Endothelial cell of umbilical vein (primary cell): Measurements from ENCODE around the gene PRAMEF13. TPM values are rescaled to one million over a fixed set of nuclear protein-coding genes. Genes with fewer than 3 reads are reported as not detected.
"Not testable (repeated sequence)": the region's sequence is repeated elsewhere in the genome, so short reads cannot be mapped to it uniquely, and the experiment has no call there.

Experiments used
- BruUV-seq: library from RNA; stranded (reverse); fragments of 400-500 nt; replicated peaks from 2 replicates; lab custom pipeline; 2021; lab: Mats Ljungman, UMichigan
- CTCF ChIA-PET: fragments of 300-600, 350-600 bp; sonication (Branson Sonifier 250); formaldehyde crosslinking; loops from one replicate; lab custom pipeline; 2021; ENCODE audit warnings: antibody characterized with exemption, inconsistent platforms; lab: Charles Lee
- POLR2A ChIA-PET: fragments of 300-600, 350-600 bp; sonication (Branson Sonifier 250); formaldehyde crosslinking; loops from one replicate; lab custom pipeline; 2021; ENCODE audit warnings: antibody characterized with exemption, inconsistent platforms; lab: Charles Lee
- DNase-seq: peaks from one replicate; pipeline ENCODE4 v3.0.0-alpha.2; 2011; ENCODE audit warnings: low read depth, low spot score
- FAIRE-seq: peaks from 2 replicates; lab custom pipeline; 2011; peaks lifted over from hg19 to GRCh38; lab: Jason Lieb, UNC
- H2AFZ ChIP-seq: 2 replicates; pipeline ENCODE4 v1.6.0; 2012; ENCODE audit warnings: low read depth, low read length, control low read depth, inconsistent platforms
- H3K27ac ChIP-seq: 2 replicates; pipeline ENCODE4 v1.5.1; 2011; ENCODE audit warnings: low read depth, mild to moderate bottlenecking, control low read depth, low read length, moderate library complexity; ENCODE audit not compliant: insufficient read depth
- H3K27me3 ChIP-seq, 2 experiments: 2 replicates each; pipeline versions ENCODE4 v1.6.0 to v1.6.1; 2011; ENCODE audit warnings: low read length in 2 of 2, mixed read lengths in 1 of 2; ENCODE audit not compliant: control insufficient read depth in 2 of 2, insufficient read depth in 2 of 2
- H3K36me3 ChIP-seq, 2 experiments: 2 replicates in 1 of 2; 3 replicates in 1 of 2; pipeline ENCODE4 v1.5.1; 2011; ENCODE audit warnings: low read length in 2 of 2, mild to moderate bottlenecking in 1 of 2, moderate library complexity in 1 of 2; ENCODE audit not compliant: control insufficient read depth in 2 of 2, insufficient read depth in 2 of 2; ENCODE audit errors: extremely low read depth in 1 of 2
- H3K4me1 ChIP-seq: 3 replicates; pipeline ENCODE4 v1.5.1; 2011; ENCODE audit warnings: mild to moderate bottlenecking, low read length; ENCODE audit not compliant: control insufficient read depth, insufficient read depth; ENCODE audit errors: extremely low read depth
- H3K4me2 ChIP-seq: 2 replicates; pipeline ENCODE4 v1.6.1; 2011; ENCODE audit warnings: low read length, control low read depth, mixed read lengths; ENCODE audit not compliant: insufficient read depth
- H3K4me3 ChIP-seq, 3 experiments: fragments of 200-600 bp in 1 of 3; sonication (generic), shearing (Covaris generic) in 1 of 3; replicated peaks in 1 of 3; 2 replicates each; pipeline ENCODE4 v1.5.1; 2011 to 2016; ENCODE audit warnings: control low read depth in 3 of 3, low read length in 3 of 3, mild to moderate bottlenecking in 2 of 3, inconsistent platforms in 1 of 3, low read depth in 1 of 3, moderate library complexity in 1 of 3; ENCODE audit not compliant: insufficient read depth in 1 of 3
- H3K79me2 ChIP-seq: 2 replicates; pipeline ENCODE4 v1.6.0; 2012; ENCODE audit warnings: low read length, inconsistent platforms; ENCODE audit not compliant: control insufficient read depth, insufficient read depth
- H3K9ac ChIP-seq: replicated peaks from 2 replicates; pipeline ENCODE3; 2011; ENCODE audit warnings: low read length, control low read depth; ENCODE audit not compliant: insufficient read depth; ENCODE audit errors: extremely low read depth
- H3K9me1 ChIP-seq: replicated peaks from 3 replicates; pipeline ENCODE4 v1.6.0; 2011; ENCODE audit warnings: mild to moderate bottlenecking, low read length; ENCODE audit not compliant: control insufficient read depth, insufficient read depth; ENCODE audit errors: extremely low read depth
- H3K9me3 ChIP-seq: replicated peaks from 2 replicates; pipeline ENCODE4 v1.5.1; 2012; ENCODE audit warnings: low read length, inconsistent platforms; ENCODE audit not compliant: control insufficient read depth, insufficient read depth
- H4K20me1 ChIP-seq: replicated peaks from 2 replicates; pipeline ENCODE3; 2011; ENCODE audit warnings: mild to moderate bottlenecking, low read length; ENCODE audit not compliant: control insufficient read depth, insufficient read depth; ENCODE audit errors: extremely low read depth
- dilution Hi-C: fragments of 300-500 bp; cut with MboI; formaldehyde crosslinking; loops from one replicate; pipeline ENCODE4 v1.15.0; 2019; ENCODE audit warnings: low sequenced_read_pairs; ENCODE audit not compliant: extremely low pct_ligation_motif_present
- intact Hi-C: fragments of 100-400 bp; cut with micrococcal nuclease; formaldehyde crosslinking; loops from one replicate; pipeline ENCODE4 v1.10.0; 2022
- polyA plus RNA-seq, 4 experiments: library from polyadenylated mRNA; depleted of rRNA in 3 of 4; stranded (reverse) in 3 of 4; unstranded in 1 of 4; fragments of >200 nt; gene quantifications; 2 replicates each; pipeline versions ENCODE4 v1.2.1 to v1.2.3, GENCODE V29; 2011 to 2012; ENCODE audit warnings: missing spikeins in 1 of 4
- total RNA-seq: library from RNA; stranded (reverse); gene quantifications from 2 replicates; pipeline ENCODE4 v1.2.3, GENCODE V29; 2021

Gene PRAMEF13
- total and polyA plus RNA-seq, 2 donors (not counting 3 experiments of a cell fraction or from before 2014, with no cell fraction given), result not detected

GRCh38 chr1:13165531-13165930, 35.7 kb downstream of the PRAMEF13 start, which contains the start of gene HNRNPCL4:
Gene HNRNPCL4 (minus strand): TSS chr1:13165631. CDS start chr1:13165467, 164 bp downstream.
- H2AFZ ChIP-seq, H3K36me3 ChIP-seq, H4K20me1 ChIP-seq, H3K27ac ChIP-seq, H3K79me2 ChIP-seq, intact Hi-C loops, H3K27me3 ChIP-seq, H3K9ac ChIP-seq, H3K4me3 ChIP-seq, CTCF ChIA-PET, BruUV-seq, H3K9me1 ChIP-seq, dilution Hi-C loops, POLR2A ChIA-PET, H3K9me3 ChIP-seq, H3K4me1 ChIP-seq, DNase-seq, H3K4me2 ChIP-seq, FAIRE-seq: not testable (repeated sequence)

GRCh38 chr1:13155909-13156308, 45.3 kb downstream of the PRAMEF13 start, which contains the start of gene PRAMEF26:
Gene PRAMEF26 (minus strand): TSS chr1:13156009. CDS start chr1:13153095, 2,914 bp downstream.
- dilution Hi-C loops, H3K79me2 ChIP-seq, H3K9me1 ChIP-seq, H3K36me3 ChIP-seq, H3K9me3 ChIP-seq, H3K4me3 ChIP-seq, CTCF ChIA-PET, BruUV-seq, H3K27me3 ChIP-seq, H3K9ac ChIP-seq, H3K4me2 ChIP-seq, DNase-seq, H2AFZ ChIP-seq, FAIRE-seq, H3K27ac ChIP-seq, POLR2A ChIA-PET, H4K20me1 ChIP-seq, intact Hi-C loops, H3K4me1 ChIP-seq: not testable (repeated sequence)

Other genes with a start within 250 kb of the PRAMEF13 start
- gene PRAMEF27, start 144.8 kb downstream of the PRAMEF13 start, total RNA-seq, result not detected in 2 replicates
- gene PRAMEF27, start 144.8 kb downstream of the PRAMEF13 start, polyA plus RNA-seq, result not detected in 2 replicates
- gene HNRNPCL3, start 140.6 kb downstream of the PRAMEF13 start, total RNA-seq, result not detected in 2 replicates
- gene HNRNPCL3, start 140.6 kb downstream of the PRAMEF13 start, polyA plus RNA-seq, result not detected in 2 replicates
- not detected in 2 replicates for gene PRAMEF25, start 130.6 kb downstream of the PRAMEF13 start, total RNA-seq
- gene PRAMEF25, start 130.6 kb downstream of the PRAMEF13 start, polyA plus RNA-seq, result not detected in 2 replicates
- gene HNRNPCL2, start 84.6 kb downstream of the PRAMEF13 start, total RNA-seq, result not detected in 2 replicates
- gene HNRNPCL2, start 84.6 kb downstream of the PRAMEF13 start, polyA plus RNA-seq, result not detected in 2 replicates
- not detected in 2 replicates for gene PRAMEF26, start 45.4 kb downstream of the PRAMEF13 start, total RNA-seq
- not detected in 2 replicates for gene PRAMEF26, start 45.4 kb downstream of the PRAMEF13 start, polyA plus RNA-seq
- gene HNRNPCL4, start 35.8 kb downstream of the PRAMEF13 start, total RNA-seq, result not detected in 2 replicates
- not detected in 2 replicates for gene HNRNPCL4, start 35.8 kb downstream of the PRAMEF13 start, polyA plus RNA-seq
- gene PRAMEF9, start 29.6 kb downstream of the PRAMEF13 start, total RNA-seq, result not detected in 2 replicates
- not detected in 2 replicates for gene PRAMEF9, start 29.6 kb downstream of the PRAMEF13 start, polyA plus RNA-seq
- not detected in 2 replicates for gene PRAMEF18, start 24.7 kb upstream of the PRAMEF13 start, total RNA-seq
- not detected in 2 replicates for gene PRAMEF18, start 24.7 kb upstream of the PRAMEF13 start, polyA plus RNA-seq
- not detected in 2 replicates for gene PRAMEF5, start 52.8 kb upstream of the PRAMEF13 start, total RNA-seq
- gene PRAMEF5, start 52.8 kb upstream of the PRAMEF13 start, polyA plus RNA-seq, result not detected in 2 replicates
- not detected in 2 replicates for gene PRAMEF8, start 83.7 kb upstream of the PRAMEF13 start, total RNA-seq
- gene PRAMEF8, start 83.7 kb upstream of the PRAMEF13 start, polyA plus RNA-seq, result not detected in 2 replicates
- gene PRAMEF33, start 102.1 kb upstream of the PRAMEF13 start, total RNA-seq, result not detected in 2 replicates
- not detected in 2 replicates for gene PRAMEF33, start 102.1 kb upstream of the PRAMEF13 start, polyA plus RNA-seq
- not detected in 2 replicates for gene PRAMEF15, start 114.2 kb upstream of the PRAMEF13 start, total RNA-seq
- not detected in 2 replicates for gene PRAMEF15, start 114.2 kb upstream of the PRAMEF13 start, polyA plus RNA-seq
- gene PRAMEF14, start 145.7 kb upstream of the PRAMEF13 start, total RNA-seq, result not detected in 2 replicates
- not detected in 2 replicates for gene PRAMEF14, start 145.7 kb upstream of the PRAMEF13 start, polyA plus RNA-seq
- not detected in 2 replicates for gene PRAMEF19, start 170.5 kb upstream of the PRAMEF13 start, total RNA-seq
- not detected in 2 replicates for gene PRAMEF19, start 170.5 kb upstream of the PRAMEF13 start, polyA plus RNA-seq
- gene PRAMEF17, start 188.2 kb upstream of the PRAMEF13 start, total RNA-seq, result not detected in 2 replicates
- not detected in 2 replicates for gene PRAMEF17, start 188.2 kb upstream of the PRAMEF13 start, polyA plus RNA-seq
- gene PRAMEF20, start 209.0 kb upstream of the PRAMEF13 start, total RNA-seq, result not detected in 2 replicates
- gene PRAMEF20, start 209.0 kb upstream of the PRAMEF13 start, polyA plus RNA-seq, result not detected in 2 replicates